ENCODE results near the gene ZNF638.
"Not testable (repeated sequence)": the region's sequence is repeated elsewhere in the genome, so short reads cannot be mapped to it uniquely, and the experiment has no call there.

ZNF638 gene

DNA sequence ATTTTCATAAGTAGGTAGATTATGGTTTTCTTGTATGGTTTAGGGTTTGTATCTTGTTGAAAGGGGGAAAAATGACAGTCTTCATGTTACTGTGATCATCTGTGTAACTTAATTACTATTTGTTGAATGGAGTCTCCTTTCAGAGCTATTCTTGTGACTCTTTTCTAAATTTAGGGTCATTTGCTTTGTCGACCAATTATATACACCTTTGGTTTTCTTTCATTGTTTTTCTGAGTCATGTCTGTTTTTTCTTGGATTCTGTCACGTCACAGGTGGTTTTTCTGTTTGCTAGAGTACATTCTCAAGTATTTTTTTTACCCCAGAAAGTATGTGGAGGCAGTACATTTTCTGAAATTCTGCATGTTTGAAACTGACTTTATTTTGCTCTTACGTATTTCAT lies 78.0 kb downstream of the ZNF638 start:
- DNase-seq: no peak

DNA sequence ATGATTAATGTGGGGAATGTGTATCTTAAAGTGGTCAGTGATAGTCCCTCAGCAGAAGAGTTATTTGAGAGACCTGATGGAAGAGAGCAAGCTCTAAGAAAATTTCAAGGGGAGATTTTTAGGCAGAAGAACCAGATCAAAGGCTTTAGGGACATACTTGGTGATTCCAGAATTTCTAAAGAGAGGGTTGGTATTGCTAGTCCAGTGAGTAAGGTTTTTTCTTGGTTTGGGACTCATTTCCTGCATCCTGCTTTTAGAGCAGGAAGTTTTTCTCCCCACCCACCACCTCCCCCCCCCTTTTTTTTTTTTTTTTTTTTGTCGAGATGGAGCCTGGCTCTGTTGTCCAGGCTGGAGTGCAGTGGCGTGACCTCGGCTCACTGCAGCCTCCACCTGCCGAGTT lies 79.1 kb downstream of the ZNF638 start:
- DNase-seq: no peak

GRCh38 chr2:71416866-71417265 lies 85.3 kb downstream of the ZNF638 start:
- DNase-seq: not testable (repeated sequence)

GRCh38 chr2:71417300-71418202 lies 86.0 kb downstream of the ZNF638 start:
- DNase-seq: no peak

- DNase-seq: no peak
Observed at GRCh38 chr2:71419145-71419544, 87.6 kb downstream of the ZNF638 start.

GRCh38 chr2:71419976-71420375 lies 88.4 kb downstream of the ZNF638 start:
- no peak for DNase-seq

GRCh38 chr2:71422786-71423185 lies 91.2 kb downstream of the ZNF638 start:
- DNase-seq: no peak

DNA sequence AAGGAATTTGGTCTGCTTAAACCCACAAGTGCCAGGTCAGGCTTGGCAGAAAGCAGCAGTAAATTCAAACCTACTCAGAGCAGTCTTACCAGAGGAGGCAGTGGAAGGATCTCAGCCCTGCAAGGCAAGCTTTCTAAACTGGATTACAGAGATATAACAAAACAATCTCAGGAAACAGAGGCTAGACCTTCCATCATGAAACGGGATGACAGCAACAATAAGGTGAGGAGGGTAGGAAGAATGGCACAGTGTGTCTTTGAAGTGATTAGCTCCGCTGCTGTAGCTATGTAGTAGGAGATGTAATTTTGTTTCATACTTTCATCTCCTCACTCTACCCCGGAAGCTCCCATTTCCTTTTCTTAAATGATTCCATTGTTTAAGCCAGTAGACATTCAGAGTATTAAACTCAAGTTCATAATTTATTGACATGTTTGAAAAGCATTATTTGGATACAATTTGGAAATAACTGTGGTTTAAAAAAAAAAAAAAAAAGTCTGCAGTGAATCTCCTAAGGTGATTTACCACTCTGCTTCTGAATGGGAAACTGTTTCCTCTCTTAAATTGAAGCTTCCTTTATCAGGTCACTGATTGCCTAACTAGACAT lies 92.3 kb downstream of the ZNF638 start:
- no peak for DNase-seq

- no peak for DNase-seq
Observed at GRCh38 chr2:71426721-71427120, 95.1 kb downstream of the ZNF638 start.

DNA sequence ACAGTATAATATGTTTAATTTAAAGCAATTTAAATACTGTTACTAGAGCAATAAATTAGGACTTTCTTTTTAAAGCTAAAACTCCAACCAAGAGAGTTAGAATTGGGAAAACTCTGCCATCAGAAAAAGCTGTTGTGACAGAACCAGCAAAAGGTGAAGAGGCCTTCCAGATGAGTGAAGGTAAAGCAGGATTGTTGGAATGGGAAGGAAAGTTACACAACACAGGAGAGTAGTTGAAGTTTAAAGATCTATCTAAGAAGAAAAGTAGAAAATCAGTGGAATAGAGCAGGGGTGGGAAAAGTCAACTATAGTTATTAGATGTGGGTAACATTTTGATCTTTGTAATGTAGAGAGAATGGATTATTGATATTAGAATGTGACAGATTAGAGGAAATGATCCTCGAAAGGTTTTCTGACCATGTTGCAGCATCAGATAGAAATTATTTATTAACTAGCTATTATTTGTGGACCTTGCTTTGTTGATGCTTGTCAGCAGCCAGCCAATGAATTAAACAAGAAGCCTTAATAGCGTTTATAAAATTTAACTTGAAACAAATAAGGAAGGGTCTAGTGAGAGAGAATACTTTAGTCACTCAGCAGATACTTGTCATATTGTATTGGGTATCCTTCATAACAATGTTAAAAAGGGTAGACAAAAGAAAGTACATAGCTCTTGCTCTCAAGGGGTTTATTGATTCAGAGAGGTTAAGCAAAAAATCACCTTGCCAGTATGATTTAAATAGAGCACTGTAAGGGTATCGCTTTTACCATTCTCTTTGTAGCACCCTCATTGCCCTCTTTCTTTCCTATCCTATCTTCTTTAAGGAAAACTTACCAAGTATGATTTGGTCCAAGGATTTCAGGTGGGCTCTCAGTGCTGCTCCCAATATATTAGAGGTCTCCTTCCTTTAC lies 97.1 kb downstream of the ZNF638 start:
- no peak for DNase-seq

GRCh38 chr2:71445142-71445541 lies 113.6 kb downstream of the ZNF638 start:
- DNase-seq: not testable (repeated sequence)

- DNase-seq: no peak
Observed at GRCh38 chr2:71446505-71446904, 114.9 kb downstream of the ZNF638 start.

GRCh38 chr2:71449343-71449742 lies 117.8 kb downstream of the ZNF638 start:
- DNase-seq: no peak

- no peak for DNase-seq
Observed at GRCh38 chr2:71451705-71452104, 120.1 kb downstream of the ZNF638 start.

DNA sequence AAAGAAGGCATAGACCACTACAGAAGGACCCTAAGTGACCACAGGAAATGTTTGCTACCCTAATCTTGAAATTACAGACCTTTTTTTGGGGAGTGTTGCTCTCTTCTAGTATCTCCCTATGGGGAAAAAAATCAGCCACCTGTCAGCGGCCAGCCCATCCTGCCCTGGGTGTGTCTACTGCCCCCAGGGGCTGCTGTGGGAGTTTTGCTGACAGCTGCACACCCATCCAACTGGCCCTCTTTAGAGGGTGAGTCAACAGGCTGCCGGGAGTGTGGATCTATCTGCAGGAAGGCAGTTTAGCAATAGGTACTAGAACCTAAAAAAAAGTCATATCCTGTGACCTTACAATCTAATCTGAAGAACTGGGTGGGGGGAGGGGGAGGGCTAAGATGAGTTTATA lies 121.0 kb downstream of the ZNF638 start:
- no peak for DNase-seq

DNA sequence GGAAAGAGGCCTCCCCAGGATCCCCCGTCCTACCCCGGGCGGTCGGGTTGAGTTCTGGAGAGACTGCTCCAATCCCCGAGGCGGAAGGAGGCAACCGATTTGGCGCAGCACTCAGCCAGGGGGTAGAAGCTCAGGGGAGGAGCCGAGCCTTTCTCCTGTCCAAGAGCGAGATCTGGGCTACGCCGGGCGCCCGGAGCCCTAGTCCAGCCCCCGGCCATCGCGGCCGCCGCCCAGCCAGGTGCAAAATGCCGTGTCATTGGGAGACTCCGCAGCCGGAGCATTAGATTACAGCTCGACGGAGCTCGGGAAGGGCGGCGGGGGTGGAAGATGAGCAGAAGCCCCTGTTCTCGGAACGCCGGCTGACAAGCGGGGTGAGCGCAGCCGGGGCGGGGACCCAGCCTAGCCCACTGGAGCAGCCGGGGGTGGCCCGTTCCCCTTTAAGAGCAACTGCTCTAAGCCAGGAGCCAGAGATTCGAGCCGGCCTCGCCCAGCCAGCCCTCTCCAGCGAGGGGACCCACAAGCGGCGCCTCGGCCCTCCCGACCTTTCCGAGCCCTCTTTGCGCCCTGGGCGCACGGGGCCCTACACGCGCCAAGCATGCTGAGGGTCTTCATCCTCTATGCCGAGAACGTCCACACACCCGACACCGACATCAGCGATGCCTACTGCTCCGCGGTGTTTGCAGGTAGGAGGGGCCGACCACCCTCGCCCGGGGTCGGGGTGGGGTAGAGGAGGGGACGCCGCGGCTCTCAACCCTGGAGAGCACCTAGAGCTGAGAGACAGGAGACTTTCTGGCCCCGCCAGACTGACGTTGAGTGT lies 122.0 kb downstream of the ZNF638 start, which contains the start of gene DYSF:
Gene DYSF (plus strand): TSS at position 158 of the 817 bp plus-strand sequence.
- DNase-seq: no peak

DNA sequence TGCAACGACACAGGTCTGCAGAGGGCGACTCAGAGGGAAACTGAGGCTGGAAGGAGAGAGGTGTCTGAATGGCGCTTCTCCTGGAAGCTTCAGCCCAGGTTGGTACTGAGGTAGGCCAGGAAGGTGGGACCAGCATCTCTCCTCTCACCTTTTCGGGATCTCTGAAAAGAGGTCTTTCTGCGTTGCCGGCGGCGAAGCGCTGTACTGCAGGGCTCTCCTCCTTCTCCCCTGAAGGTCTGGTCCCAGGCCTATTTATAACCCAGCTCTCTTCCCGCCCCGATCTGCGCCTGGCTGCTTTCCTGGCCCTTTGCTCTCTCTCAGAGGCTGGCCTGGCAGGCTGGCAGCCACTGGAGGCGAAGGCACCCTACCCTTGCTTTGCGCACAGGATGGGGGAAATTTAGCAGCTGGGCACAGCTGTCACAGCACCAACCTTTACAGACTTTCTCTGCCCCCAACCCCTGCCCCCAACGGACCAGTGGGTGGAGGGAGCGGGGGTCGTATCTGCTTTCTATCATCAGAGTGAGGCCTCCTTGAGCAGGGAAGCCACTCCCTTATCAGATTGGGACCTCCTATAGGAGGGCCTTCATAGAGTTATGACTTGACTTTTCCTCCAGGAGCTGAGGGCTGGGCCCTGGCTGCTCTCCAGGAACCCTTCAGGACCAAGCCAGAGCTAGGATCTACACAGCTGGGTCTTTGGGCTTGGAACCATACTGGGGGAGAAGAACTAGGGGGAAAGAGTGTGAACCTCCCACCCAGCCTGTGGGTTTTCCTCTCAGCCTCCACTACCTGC lies 122.8 kb downstream of the ZNF638 start:
- no peak for DNase-seq

GRCh38 chr2:71455011-71455740 lies 123.6 kb downstream of the ZNF638 start:
- no peak for DNase-seq

DNA sequence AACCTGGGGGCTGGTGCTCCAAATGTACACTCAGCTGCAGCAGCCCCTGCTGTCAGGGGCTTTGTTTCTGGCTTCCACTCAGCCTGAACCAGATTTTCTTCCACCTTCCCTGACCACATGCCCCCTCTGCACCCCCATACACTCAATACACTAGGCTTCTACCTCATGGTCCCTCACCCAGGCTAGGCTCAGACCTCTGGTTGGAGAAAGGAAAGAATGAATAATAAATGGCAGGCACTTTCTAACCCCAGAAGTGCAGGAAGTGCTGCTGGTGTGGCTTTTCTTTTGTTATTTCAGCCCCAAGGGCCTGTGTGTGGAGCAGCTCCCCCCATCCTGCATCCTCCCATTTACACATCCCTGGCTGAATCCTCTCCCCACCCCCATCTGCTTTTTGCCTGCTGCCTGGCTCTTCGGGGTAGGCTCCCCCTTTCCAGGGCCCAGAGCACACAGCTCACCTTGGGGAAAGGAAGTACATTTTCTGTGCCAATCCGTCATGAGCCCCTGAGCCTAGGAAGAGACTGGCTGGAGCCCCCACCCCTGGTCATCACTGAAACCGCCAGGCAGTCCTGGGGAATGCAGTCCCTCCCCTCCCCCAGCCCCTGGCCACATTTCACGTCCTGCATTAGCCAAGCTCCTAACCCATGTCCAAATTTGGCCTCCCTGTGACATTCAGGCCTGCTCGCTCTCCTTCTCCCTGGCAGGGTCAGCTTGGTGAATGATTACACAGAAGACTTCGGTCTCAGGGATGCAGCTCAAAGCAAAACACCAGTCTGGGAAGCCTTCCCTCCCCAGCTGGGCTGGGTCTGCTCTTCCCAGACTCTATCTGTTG lies 124.4 kb downstream of the ZNF638 start:
- no peak for DNase-seq

DNA sequence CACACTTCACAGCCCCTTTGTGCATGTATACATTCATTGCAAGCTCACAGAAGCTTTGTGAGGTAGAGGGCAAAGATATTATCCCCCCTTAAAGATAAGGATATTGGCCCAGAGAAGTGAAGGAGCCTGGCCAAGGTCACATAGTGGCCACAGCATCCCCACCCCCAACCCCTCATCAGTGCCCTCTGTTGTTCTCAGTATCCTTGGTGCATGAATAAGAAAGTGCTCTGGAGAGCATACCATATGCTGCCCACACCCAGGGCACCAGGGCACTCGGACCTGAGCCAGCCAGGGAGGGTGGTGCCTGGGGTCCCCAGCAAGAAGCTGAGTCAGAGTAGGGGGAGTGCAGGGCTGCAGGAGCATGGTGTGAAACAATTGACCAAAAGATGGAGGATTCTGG lies 125.0 kb downstream of the ZNF638 start:
- no peak for DNase-seq
